ENCODE data around the gene KCNC1. TPM values are rescaled to one million over a fixed set of nuclear protein-coding genes. Genes with fewer than 3 reads are reported as not detected.

KCNC1 gene
- polyA plus RNA-seq, 1 donor from 2014 or later, result 8.9 TPM

- Histone ChIP-seq H3K9me3 (ENCODE audit: low read length) (no peaks in the 10 kb centered on the region), H3K4me3 (ENCODE audit: low read length) (no peak overlapping the region), H3K4me2 (ENCODE audit: low read length) (no peak overlapping the region), H3K79me2 (replicated peaks; ENCODE audit: insufficient read depth, low read length) (peaks cover 10% of the 10 kb centered on the region), H3K27ac (ENCODE audit: low read length) (no peak overlapping the region), H3K9me2 (ENCODE audit: insufficient read depth, low read length) (no peaks in the 10 kb centered on the region), H2AFZ (ENCODE audit: low read depth, low read length) (no peak overlapping the region), H3K36me3 (ENCODE audit: insufficient read depth, low read length) (no peaks in the 10 kb centered on the region), H4K20me1 (ENCODE audit: insufficient read depth) (peaks cover under 1% of the 10 kb centered on the region), H3F3A (ENCODE audit: insufficient read depth, low read length, poor library complexity, severe bottlenecking) (no peaks in the 10 kb centered on the region), H3K27me3 (ENCODE audit: insufficient read depth, low read depth, low read length) (no peaks in the 10 kb centered on the region), H3K9ac (ENCODE audit: low read length) (no peak overlapping the region)
- TF ChIP-seq EP300 (conservative IDR thresholded peaks at IDR 0.05; ENCODE audit: poor library complexity, severe bottlenecking) (no peak), SMC3 (conservative IDR thresholded peaks at IDR 0.05; ENCODE audit: poor library complexity) (no peak), CTCF (IDR thresholded peaks at IDR 0.05; ENCODE audit: poor library complexity, severe bottlenecking) (no peak), POLR2AphosphoS5 (IDR thresholded peaks at IDR 0.05) (no peak), EZH2 (IDR thresholded peaks at IDR 0.05; ENCODE audit: borderline replicate concordance, insufficient read depth, low read length, poor library complexity, severe bottlenecking) (no peak), REST (IDR thresholded peaks at IDR 0.05; ENCODE audit: borderline replicate concordance) (no peak), TAF1 (IDR thresholded peaks at IDR 0.05; ENCODE audit: low read depth) (no peak), RAD21 (conservative IDR thresholded peaks at IDR 0.05) (no peak), MXI1 (conservative IDR thresholded peaks at IDR 0.05; ENCODE audit: poor library complexity, severe bottlenecking) (no peak)
Measured at GRCh38 chr11:17748044-17748443, 13.5 kb downstream of the KCNC1 start.

GRCh38 chr11:17748761-17749721, 14.5 kb downstream of the KCNC1 start:
- no peak overlapping the region for H2AFZ ChIP-seq (ENCODE audit: low read depth, low read length)
- H4K20me1 ChIP-seq (ENCODE audit: insufficient read depth), result no peaks in the 10 kb centered on the region
- no peak overlapping the region for H3K27ac ChIP-seq (ENCODE audit: low read length)
- H3K9me2 ChIP-seq (ENCODE audit: insufficient read depth, low read length), result no peaks in the 10 kb centered on the region
- no peak overlapping the region for H3K9ac ChIP-seq (ENCODE audit: low read length)
- H3K4me3 ChIP-seq (ENCODE audit: low read length), result no peak overlapping the region
- H3K27me3 ChIP-seq (ENCODE audit: insufficient read depth, low read depth, low read length), result no peaks in the 10 kb centered on the region
- H3K79me2 ChIP-seq (replicated peaks; ENCODE audit: insufficient read depth, low read length), result peaks cover 10% of the 10 kb centered on the region
- no peaks in the 10 kb centered on the region for H3K36me3 ChIP-seq (ENCODE audit: insufficient read depth, low read length)
- H3F3A ChIP-seq (ENCODE audit: insufficient read depth, low read length, poor library complexity, severe bottlenecking), result no peaks in the 10 kb centered on the region
- no peak overlapping the region for H3K4me2 ChIP-seq (ENCODE audit: low read length)
- H3K9me3 ChIP-seq (ENCODE audit: low read length), result no peaks in the 10 kb centered on the region
- no peak for TF ChIP-seq SMC3 (conservative IDR thresholded peaks at IDR 0.05; ENCODE audit: poor library complexity)
- TF ChIP-seq POLR2AphosphoS5 (IDR thresholded peaks at IDR 0.05), result no peak
- no peak for TF ChIP-seq TAF1 (IDR thresholded peaks at IDR 0.05; ENCODE audit: low read depth)
- no peak for TF ChIP-seq REST (IDR thresholded peaks at IDR 0.05; ENCODE audit: borderline replicate concordance)
- TF ChIP-seq MXI1 (conservative IDR thresholded peaks at IDR 0.05; ENCODE audit: poor library complexity, severe bottlenecking), result no peak
- TF ChIP-seq CTCF (IDR thresholded peaks at IDR 0.05; ENCODE audit: poor library complexity, severe bottlenecking), result no peak
- no peak for TF ChIP-seq EZH2 (IDR thresholded peaks at IDR 0.05; ENCODE audit: borderline replicate concordance, insufficient read depth, low read length, poor library complexity, severe bottlenecking)
- no peak for TF ChIP-seq RAD21 (conservative IDR thresholded peaks at IDR 0.05)
- no peak for TF ChIP-seq EP300 (conservative IDR thresholded peaks at IDR 0.05; ENCODE audit: poor library complexity, severe bottlenecking)
